HG02840 (cell line): ENCODE data around the gene TSSK3.

Experiments
- ATAC-seq: cut with Tn5 transposase; IDR thresholded peaks from one replicate; pipeline ENCODE4 v1.9.1; 2021; ENCODE audit warnings: mild to moderate bottlenecking, moderate library complexity, moderate number of reproducible peaks; ENCODE audit not compliant: unreplicated experiment, low FRiP score

Gene TSSK3, protein sequence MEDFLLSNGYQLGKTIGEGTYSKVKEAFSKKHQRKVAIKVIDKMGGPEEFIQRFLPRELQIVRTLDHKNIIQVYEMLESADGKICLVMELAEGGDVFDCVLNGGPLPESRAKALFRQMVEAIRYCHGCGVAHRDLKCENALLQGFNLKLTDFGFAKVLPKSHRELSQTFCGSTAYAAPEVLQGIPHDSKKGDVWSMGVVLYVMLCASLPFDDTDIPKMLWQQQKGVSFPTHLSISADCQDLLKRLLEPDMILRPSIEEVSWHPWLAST

GRCh38 chr1:32362474-32363313 is at the start of gene TSSK3, which contains the start of gene FAM229A:
TSSK3 (plus strand) TSS chr1:32362539; CDS start chr1:32362702, 163 bp downstream.
FAM229A (minus strand) TSS chr1:32362485; CDS start chr1:32362091, 394 bp downstream.
- ATAC-seq, result no peak

DNA sequence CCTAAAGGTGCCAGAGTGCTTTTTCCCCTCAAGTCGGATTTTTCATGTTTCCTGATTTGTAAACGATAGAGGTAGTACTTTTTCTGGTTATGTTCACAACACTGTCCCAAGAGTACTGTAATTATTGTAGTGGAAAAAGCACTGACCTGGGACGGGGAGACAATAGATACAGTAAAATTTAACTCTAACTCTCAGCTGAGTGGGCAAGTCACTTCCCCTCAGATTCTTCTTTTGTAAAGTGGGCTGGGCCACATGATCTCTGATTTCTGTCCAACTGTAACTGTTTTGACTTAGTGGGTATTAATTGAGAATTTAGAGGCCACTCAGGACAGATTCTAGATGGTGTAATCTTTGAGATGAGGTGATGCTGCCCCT is 45.4 kb upstream of the TSSK3 start:
- ATAC-seq, result no peak

GRCh38 chr1:32318127-32318869 is 44.0 kb upstream of the TSSK3 start:
- ATAC-seq, result no peak

- no peak for ATAC-seq
These were observed 40.5 kb upstream of the TSSK3 start for GRCh38 chr1:32321712-32322291.

- ATAC-seq, result no peak
These were observed 35.1 kb upstream of the TSSK3 start for GRCh38 chr1:32327204-32327603.

DNA sequence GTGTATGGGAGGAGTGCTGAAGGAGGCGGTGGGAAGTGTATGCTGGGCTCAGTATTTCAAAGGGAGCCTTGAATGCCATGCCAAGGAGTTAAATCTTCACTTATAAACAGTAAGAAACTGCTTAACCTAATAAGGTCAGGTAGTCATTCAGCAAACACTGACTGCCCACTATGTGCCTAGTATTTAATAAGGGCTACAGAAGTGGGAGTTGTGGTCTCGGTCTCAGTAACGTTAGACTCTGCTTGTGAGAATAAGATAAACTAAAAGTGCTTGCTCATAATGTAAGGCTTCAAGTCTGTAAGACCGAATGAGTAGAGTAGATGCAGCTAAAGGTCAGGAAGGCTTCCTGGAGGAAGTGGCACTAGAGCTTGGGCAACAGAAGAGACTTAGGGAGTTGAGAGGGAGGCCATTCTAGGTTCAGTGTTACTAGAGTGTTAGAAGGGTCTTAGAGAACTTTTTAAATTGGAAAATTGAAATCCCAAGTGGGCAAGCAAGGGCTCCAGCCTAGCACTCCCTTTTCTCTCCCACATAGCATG is 32.3 kb upstream of the TSSK3 start:
- ATAC-seq, result no peak

DNA sequence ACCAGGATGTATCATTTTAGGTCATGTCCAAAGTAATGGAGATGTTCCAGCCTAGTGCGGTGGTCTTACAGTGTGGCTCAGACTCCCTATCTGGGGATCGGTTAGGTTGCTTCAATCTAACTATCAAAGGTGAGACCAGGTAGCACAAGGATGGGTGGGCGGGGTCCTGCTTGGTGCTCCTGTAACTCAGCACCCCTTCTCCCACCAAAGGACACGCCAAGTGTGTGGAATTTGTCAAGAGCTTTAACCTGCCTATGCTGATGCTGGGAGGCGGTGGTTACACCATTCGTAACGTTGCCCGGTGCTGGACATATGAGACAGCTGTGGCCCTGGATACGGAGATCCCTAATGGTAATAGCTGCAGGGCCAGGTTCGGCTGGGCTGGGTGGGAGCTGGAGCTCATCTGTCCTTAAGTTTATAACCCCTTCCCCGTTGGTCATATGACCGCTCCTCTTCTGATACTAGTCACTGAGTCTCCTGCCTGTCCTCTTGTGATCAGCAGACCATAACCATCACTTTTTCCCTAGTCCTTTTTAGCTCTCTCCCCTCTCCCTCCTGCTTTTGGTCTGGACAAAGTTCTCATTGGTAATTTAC is 31.7 kb upstream of the TSSK3 start:
- no peak for ATAC-seq

- no peak for ATAC-seq
These were observed 30.8 kb upstream of the TSSK3 start for GRCh38 chr1:32331549-32331948.

GRCh38 chr1:32332290-32333079 is 29.9 kb upstream of the TSSK3 start:
- no peak for ATAC-seq

DNA sequence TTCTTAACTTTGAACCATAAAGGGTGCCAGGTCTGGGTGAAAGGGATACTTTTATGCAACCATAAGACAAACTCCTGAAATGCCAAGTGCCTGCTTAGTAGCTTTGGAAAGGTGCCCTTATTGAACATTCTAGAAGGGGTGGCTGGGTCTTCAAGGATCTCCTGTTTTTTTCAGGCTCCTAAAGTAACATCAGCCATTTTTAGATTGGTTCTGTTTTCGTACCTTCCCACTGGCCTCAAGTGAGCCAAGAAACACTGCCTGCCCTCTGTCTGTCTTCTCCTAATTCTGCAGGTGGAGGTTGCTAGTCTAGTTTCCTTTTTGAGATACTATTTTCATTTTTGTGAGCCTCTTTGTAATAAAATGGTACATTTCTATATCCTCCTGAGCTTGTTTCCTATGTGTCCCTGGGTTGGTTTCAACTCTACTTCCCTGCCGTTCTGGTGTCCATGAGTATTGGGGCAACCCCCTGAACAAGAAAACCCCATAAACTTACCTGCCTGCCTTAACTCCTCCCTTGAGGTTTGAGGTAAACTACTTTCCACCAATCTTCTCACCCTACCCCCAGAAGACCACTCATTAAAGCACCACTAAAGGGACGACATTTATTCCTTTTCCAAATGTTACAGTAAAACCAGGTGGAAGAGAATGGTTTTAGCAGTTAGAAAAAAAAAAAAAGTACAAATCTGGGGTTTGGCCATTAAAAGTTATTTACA is 28.9 kb upstream of the TSSK3 start:
- ATAC-seq, result no peak

DNA sequence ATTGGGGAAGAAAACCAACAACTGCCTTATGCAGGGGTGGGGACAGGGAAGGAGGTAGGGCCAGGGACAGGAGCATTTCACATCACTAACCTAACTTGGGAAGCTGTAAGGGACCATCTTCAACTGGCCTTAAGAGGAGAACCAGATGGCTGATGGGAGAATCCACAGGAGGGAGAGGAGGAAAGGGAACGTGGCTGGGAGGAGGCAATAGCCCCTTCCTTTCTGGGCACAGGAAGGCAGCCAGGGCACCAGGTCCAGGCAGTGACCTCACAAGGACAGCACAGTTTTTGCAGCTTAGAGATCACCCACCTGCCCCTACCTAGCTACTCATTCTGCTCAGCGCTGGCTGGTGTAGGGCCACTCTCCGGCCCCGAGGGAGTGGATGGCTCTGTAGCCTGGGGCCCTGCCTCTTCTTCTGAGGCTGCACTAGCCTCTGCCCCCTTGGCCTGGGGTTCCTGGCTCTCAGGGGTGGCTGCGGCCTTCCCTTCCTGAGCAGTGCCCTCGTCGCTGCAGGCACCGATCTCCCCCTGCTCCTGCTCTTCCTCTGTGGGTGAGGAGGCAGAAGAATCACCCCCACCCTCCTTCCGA is 28.0 kb upstream of the TSSK3 start:
- no peak for ATAC-seq

DNA sequence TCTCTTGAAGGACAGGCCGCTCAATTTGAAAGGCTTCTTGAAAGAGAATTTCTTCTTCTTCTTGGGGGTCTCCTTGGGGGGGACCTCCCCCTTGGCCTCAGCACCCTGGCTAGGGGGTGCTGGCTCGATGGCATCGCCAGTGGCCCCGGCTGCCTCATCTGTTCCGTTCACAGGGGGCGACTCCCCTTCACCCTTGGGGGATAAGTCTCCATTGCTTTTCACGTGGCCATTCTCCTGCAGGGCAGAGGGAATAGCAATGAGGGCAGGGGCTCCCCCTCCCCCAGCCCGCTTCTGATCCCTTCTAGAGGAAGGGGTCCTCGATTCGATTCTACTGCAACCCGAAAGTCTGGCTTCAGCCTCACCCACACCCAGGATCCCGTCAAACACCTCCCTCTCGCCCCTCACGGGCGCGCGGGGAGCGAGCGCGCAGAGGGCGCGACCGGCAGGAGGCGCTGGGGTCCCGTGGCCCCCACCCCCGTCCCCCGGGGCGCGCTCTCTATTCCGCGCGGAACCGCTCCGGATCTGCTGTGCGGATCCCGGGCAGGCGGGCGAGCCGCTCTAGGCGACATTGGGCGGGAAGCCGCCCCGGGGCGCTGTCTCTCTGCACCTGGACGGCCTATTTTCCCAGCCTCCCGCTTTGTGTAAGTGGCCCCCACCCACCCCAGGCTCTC is 27.3 kb upstream of the TSSK3 start:
- no peak for ATAC-seq

DNA sequence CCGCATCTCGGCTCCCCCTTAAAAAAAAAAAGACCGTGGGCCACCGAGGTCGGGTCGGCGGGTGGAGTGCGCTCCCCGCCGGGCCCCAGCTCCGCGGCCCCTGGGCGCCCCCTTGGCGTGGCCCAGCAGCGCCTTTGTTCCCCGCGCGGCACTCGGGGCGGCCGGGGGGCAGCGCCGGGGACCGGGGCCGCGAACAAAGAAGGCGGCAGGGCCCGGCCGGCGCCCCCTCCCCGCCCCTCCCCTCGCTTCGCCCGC is 26.9 kb upstream of the TSSK3 start:
- no peak for ATAC-seq

DNA sequence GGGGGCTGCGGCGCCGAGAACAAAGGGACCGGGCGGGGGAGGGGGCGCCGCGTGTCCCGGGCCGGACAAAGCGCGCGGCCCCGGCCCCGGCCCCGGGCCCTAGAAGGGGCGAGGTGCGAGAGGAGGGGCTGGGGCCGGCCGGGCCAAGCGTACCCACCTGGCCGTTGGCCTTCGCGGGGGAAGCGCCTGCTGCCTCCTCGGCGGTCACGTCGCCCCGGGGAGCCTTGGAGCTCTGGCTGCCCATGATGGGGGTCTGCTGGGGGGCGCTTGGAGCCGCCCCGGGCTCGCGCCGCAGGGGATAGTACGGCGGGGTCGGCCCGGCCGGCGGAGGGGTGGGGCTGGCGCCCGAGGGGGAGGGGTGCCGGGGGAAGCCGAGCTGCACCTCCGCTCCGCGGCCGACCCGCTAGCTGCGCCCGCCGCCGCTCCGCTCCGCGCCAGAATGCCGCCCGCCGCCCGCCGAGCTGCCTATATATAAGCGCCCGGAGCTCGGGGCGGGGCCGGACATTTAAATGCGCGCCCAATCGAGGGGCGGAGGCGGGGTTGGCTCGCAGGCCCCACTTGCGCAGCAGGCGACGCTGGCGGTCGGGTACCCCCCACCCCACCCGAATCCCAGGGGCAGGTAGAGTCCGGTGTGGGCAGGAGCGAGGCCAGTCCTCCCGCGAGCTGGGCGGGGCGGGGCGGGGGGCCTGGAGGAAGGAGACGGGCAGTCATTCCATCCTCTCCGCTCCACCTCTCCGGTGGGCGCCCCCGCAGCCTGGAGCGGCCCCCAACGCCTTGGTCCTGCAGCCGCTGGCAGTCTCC is 26.3 kb upstream of the TSSK3 start, which contains the start of gene MARCKSL1:
Gene MARCKSL1 (minus strand): TSS at position 444 of the 801 bp plus-strand sequence. CDS start 200 bp downstream, at position 244.
- peak; percentile 44 for ATAC-seq

DNA sequence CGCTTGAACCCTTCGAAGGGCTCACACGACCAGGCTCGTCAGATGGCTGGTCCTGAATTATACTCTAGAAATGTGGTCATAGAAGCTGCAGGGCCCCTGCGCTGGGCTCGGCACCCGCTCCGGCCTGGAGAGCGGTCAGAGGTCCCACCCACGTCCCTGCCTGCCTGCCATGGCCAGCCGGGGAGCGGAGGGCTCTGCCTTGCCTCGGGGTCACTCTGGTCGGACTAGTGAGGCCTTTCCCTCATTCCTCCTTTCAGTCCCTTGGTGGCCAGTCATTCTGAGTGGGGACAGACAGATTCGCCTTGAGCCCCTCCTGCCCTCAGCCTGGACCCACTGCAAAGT is 25.8 kb upstream of the TSSK3 start:
- no peak for ATAC-seq

DNA sequence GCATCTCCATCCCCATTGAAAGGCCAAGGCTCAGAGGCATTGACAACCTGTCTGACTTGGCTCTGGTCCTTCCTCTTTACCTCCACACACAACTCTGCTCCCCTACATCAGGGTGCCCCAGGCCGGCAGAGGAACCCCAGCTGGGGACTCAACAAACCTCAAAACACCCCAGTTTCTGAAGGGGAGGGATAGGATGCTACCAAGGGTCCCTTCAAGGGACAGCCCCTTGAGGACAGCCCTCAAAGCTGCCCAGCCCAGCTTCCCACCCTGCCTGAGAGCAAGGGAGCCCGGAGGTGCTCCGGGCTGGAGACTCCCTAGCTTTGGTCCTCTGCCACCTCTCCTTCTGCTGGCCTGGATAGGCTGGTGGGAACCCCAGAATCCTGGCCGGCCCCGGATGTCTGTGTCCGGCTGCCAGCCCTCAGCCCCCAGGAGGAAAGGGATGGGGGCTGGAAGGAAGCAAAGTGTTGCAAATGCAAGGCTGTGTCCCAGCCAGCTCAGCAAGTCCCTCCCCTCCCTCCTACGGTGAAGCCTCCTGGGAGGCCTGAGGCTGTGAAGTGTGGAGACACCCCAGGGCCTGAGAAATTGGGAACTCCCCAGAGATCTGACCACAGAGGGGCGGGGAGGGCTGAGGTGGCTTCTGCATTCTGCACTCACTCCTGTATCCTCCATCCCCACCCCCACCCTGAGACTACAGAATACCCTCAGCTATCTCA is 25.2 kb upstream of the TSSK3 start:
- no peak for ATAC-seq
